ENCODE data around the gene CYTH4.
"Not testable (repeated sequence)": the region's sequence is repeated elsewhere in the genome, so short reads cannot be mapped to it uniquely, and the experiment has no call there.

The CYTH4 gene

GRCh38 chr22:37328017-37328416, 45.7 kb downstream of the CYTH4 start:
- POLR2A ChIA-PET (ENCODE audit: low non-redundant PET), result no interaction called here
- DNase-seq (ENCODE audit: low spot score), result peak; percentile 83
- CTCF ChIA-PET, result no interaction called here
- no peak for TF ChIP-seq CTCF (conservative IDR thresholded peaks at IDR 0.05; ENCODE audit: low read depth)
- peak overlapping the region; percentile 93 for H3K27ac ChIP-seq

- CTCF ChIA-PET; POLR2A ChIA-PET (ENCODE audit: low non-redundant PET); DNase-seq (ENCODE audit: low spot score): not testable (repeated sequence)
- H3K27ac ChIP-seq, result peak overlapping the region; percentile 93
Observed at GRCh38 chr22:37328538-37329237, 46.4 kb downstream of the CYTH4 start.

GRCh38 chr22:37329238-37330140, 47.2 kb downstream of the CYTH4 start:
- POLR2A ChIA-PET (ENCODE audit: low non-redundant PET), result no interaction called here
- peak overlapping the region; percentile 65 for H3K27ac ChIP-seq
- TF ChIP-seq CTCF (conservative IDR thresholded peaks at IDR 0.05; ENCODE audit: low read depth), result no peak
- DNase-seq (ENCODE audit: low spot score), result no peak
- CTCF ChIA-PET, result no interaction called here

- peak overlapping the region; percentile 65 for H3K27ac ChIP-seq
- DNase-seq (ENCODE audit: low spot score), result peak; percentile 36
- POLR2A ChIA-PET (ENCODE audit: low non-redundant PET), result no interaction called here
- TF ChIP-seq CTCF (conservative IDR thresholded peaks at IDR 0.05; ENCODE audit: low read depth), result no peak
- CTCF ChIA-PET, result no interaction called here
Observed at GRCh38 chr22:37330200-37331033, 48.1 kb downstream of the CYTH4 start.

- CTCF ChIA-PET, result no interaction called here
Observed at GRCh38 chr22:37331034-37331428, 48.7 kb downstream of the CYTH4 start.

GRCh38 chr22:37331856-37332536, 49.7 kb downstream of the CYTH4 start:
- ChIA-PET POLR2A (ENCODE audit: low non-redundant PET) (no interaction called here), CTCF (no interaction called here)
- no peak for TF ChIP-seq CTCF (conservative IDR thresholded peaks at IDR 0.05; ENCODE audit: low read depth)
- no peak for DNase-seq (ENCODE audit: low spot score)
- H3K27ac ChIP-seq, result peak overlapping the region; percentile 65

More at GRCh38 chr22:37331034-37331428, 48.7 kb downstream of the CYTH4 start:
- DNase-seq (ENCODE audit: low spot score), result peak; percentile 59
- peak overlapping the region; percentile 65 for H3K27ac ChIP-seq
- POLR2A ChIA-PET (ENCODE audit: low non-redundant PET), result no interaction called here
- no peak for TF ChIP-seq CTCF (conservative IDR thresholded peaks at IDR 0.05; ENCODE audit: low read depth)

Data from RWPE1 (cell line).